Endothelial cell of umbilical vein (primary cell): Measurements from ENCODE around the gene PTPN22. TPM values are rescaled to one million over a fixed set of nuclear protein-coding genes. Genes with fewer than 3 reads are reported as not detected.
A peak's percentile ranks its signal among the peaks of the same experiment; 100 is the strongest.

ENCODE experiments used
- BruUV-seq: library from RNA; stranded (reverse); fragments of 400-500 nt; replicated peaks from 2 replicates; lab custom pipeline; 2021; lab: Mats Ljungman, UMichigan
- CTCF ChIA-PET: fragments of 300-600, 350-600 bp; sonication (Branson Sonifier 250); formaldehyde crosslinking; loops from one replicate; lab custom pipeline; 2021; ENCODE audit warnings: antibody characterized with exemption, inconsistent platforms; lab: Charles Lee
- POLR2A ChIA-PET: fragments of 300-600, 350-600 bp; sonication (Branson Sonifier 250); formaldehyde crosslinking; loops from one replicate; lab custom pipeline; 2021; ENCODE audit warnings: antibody characterized with exemption, inconsistent platforms; lab: Charles Lee
- DNase-seq: peaks from one replicate; pipeline ENCODE4 v3.0.0-alpha.2; 2011; ENCODE audit warnings: low read depth, low spot score
- FAIRE-seq: peaks from 2 replicates; lab custom pipeline; 2011; peaks lifted over from hg19 to GRCh38; lab: Jason Lieb, UNC
- H2AFZ ChIP-seq: 2 replicates; pipeline ENCODE4 v1.6.0; 2012; ENCODE audit warnings: low read depth, low read length, control low read depth, inconsistent platforms
- H3K27ac ChIP-seq: 2 replicates; pipeline ENCODE4 v1.5.1; 2011; ENCODE audit warnings: low read depth, mild to moderate bottlenecking, control low read depth, low read length, moderate library complexity; ENCODE audit not compliant: insufficient read depth
- H3K27me3 ChIP-seq, 2 experiments: 2 replicates each; pipeline versions ENCODE4 v1.6.0 to v1.6.1; 2011; ENCODE audit warnings: low read length in 2 of 2, mixed read lengths in 1 of 2; ENCODE audit not compliant: control insufficient read depth in 2 of 2, insufficient read depth in 2 of 2
- H3K36me3 ChIP-seq, 2 experiments: 2 replicates in 1 of 2; 3 replicates in 1 of 2; pipeline ENCODE4 v1.5.1; 2011; ENCODE audit warnings: low read length in 2 of 2, mild to moderate bottlenecking in 1 of 2, moderate library complexity in 1 of 2; ENCODE audit not compliant: control insufficient read depth in 2 of 2, insufficient read depth in 2 of 2; ENCODE audit errors: extremely low read depth in 1 of 2
- H3K4me1 ChIP-seq: 3 replicates; pipeline ENCODE4 v1.5.1; 2011; ENCODE audit warnings: mild to moderate bottlenecking, low read length; ENCODE audit not compliant: control insufficient read depth, insufficient read depth; ENCODE audit errors: extremely low read depth
- H3K4me2 ChIP-seq: 2 replicates; pipeline ENCODE4 v1.6.1; 2011; ENCODE audit warnings: low read length, control low read depth, mixed read lengths; ENCODE audit not compliant: insufficient read depth
- H3K4me3 ChIP-seq, 3 experiments: fragments of 200-600 bp in 1 of 3; sonication (generic), shearing (Covaris generic) in 1 of 3; replicated peaks in 1 of 3; 2 replicates each; pipeline ENCODE4 v1.5.1; 2011 to 2016; ENCODE audit warnings: control low read depth in 3 of 3, low read length in 3 of 3, mild to moderate bottlenecking in 2 of 3, inconsistent platforms in 1 of 3, low read depth in 1 of 3, moderate library complexity in 1 of 3; ENCODE audit not compliant: insufficient read depth in 1 of 3
- H3K79me2 ChIP-seq: 2 replicates; pipeline ENCODE4 v1.6.0; 2012; ENCODE audit warnings: low read length, inconsistent platforms; ENCODE audit not compliant: control insufficient read depth, insufficient read depth
- H3K9ac ChIP-seq: replicated peaks from 2 replicates; pipeline ENCODE3; 2011; ENCODE audit warnings: low read length, control low read depth; ENCODE audit not compliant: insufficient read depth; ENCODE audit errors: extremely low read depth
- H3K9me1 ChIP-seq: replicated peaks from 3 replicates; pipeline ENCODE4 v1.6.0; 2011; ENCODE audit warnings: mild to moderate bottlenecking, low read length; ENCODE audit not compliant: control insufficient read depth, insufficient read depth; ENCODE audit errors: extremely low read depth
- H3K9me3 ChIP-seq: replicated peaks from 2 replicates; pipeline ENCODE4 v1.5.1; 2012; ENCODE audit warnings: low read length, inconsistent platforms; ENCODE audit not compliant: control insufficient read depth, insufficient read depth
- H4K20me1 ChIP-seq: replicated peaks from 2 replicates; pipeline ENCODE3; 2011; ENCODE audit warnings: mild to moderate bottlenecking, low read length; ENCODE audit not compliant: control insufficient read depth, insufficient read depth; ENCODE audit errors: extremely low read depth
- EZH2 ChIP-seq: IDR thresholded peaks from 2 replicates; pipeline ENCODE4 v1.6.1; 2012; ENCODE audit warnings: borderline replicate concordance, low read depth, mild to moderate bottlenecking, moderate library complexity, low read length, inconsistent platforms; ENCODE audit not compliant: severe bottlenecking
- FOS ChIP-seq: IDR thresholded peaks from 2 replicates; pipeline ENCODE4 v1.6.1; 2011; ENCODE audit warnings: mild to moderate bottlenecking, low read length, moderate library complexity, borderline replicate concordance; ENCODE audit not compliant: insufficient read depth
- GATA2 ChIP-seq: IDR thresholded peaks from 2 replicates; pipeline ENCODE4 v1.7.0; 2011; ENCODE audit warnings: low read depth, mild to moderate bottlenecking, moderate library complexity, mixed read lengths, low read length; ENCODE audit not compliant: insufficient read length, insufficient read depth
- JUN ChIP-seq: IDR thresholded peaks from 2 replicates; pipeline ENCODE4 v1.6.1; 2011; ENCODE audit warnings: borderline replicate concordance, low read depth; ENCODE audit not compliant: insufficient read length, insufficient read depth
- MYC ChIP-seq: IDR thresholded peaks from one replicate; pipeline ENCODE4 v1.6.1; 2011; ENCODE audit warnings: mild to moderate bottlenecking, low read depth, low read length
- POLR2A ChIP-seq: IDR thresholded peaks from 2 replicates; pipeline ENCODE4 v1.6.1; 2012; ENCODE audit warnings: low read depth, mild to moderate bottlenecking, control low read depth, low read length
- POLR2AphosphoS5 ChIP-seq: IDR thresholded peaks from 2 replicates; pipeline ENCODE4 v1.6.1; 2012; ENCODE audit warnings: low read depth, mild to moderate bottlenecking, control low read depth, low read length, moderate library complexity; ENCODE audit not compliant: insufficient read depth
- dilution Hi-C: fragments of 300-500 bp; cut with MboI; formaldehyde crosslinking; loops from one replicate; pipeline ENCODE4 v1.15.0; 2019; ENCODE audit warnings: low sequenced_read_pairs; ENCODE audit not compliant: extremely low pct_ligation_motif_present
- intact Hi-C: fragments of 100-400 bp; cut with micrococcal nuclease; formaldehyde crosslinking; loops from one replicate; pipeline ENCODE4 v1.10.0; 2022
- polyA plus RNA-seq, 4 experiments: library from polyadenylated mRNA; depleted of rRNA in 3 of 4; stranded (reverse) in 3 of 4; unstranded in 1 of 4; fragments of >200 nt; gene quantifications; 2 replicates each; pipeline versions ENCODE4 v1.2.1 to v1.2.3, GENCODE V29; 2011 to 2012; ENCODE audit warnings: missing spikeins in 1 of 4
- total RNA-seq: library from RNA; stranded (reverse); gene quantifications from 2 replicates; pipeline ENCODE4 v1.2.3, GENCODE V29; 2021
- TF ChIP-seq, protein P1 (sequence below): IDR thresholded peaks from 2 replicates; pipeline ENCODE4 v1.6.1; 2011; ENCODE audit not compliant: insufficient read depth, insufficient read length
- TF ChIP-seq, protein P2 (sequence below), 2 donors: IDR thresholded peaks; 1 replicate in 1 of 2; 2 replicates in 1 of 2; pipeline ENCODE4 v1.5.1; 2011; ENCODE audit warnings: low read length in 2 of 2, mild to moderate bottlenecking in 2 of 2, moderate library complexity in 2 of 2, control low read depth in 1 of 2, inconsistent platforms in 1 of 2, low read depth in 1 of 2; ENCODE audit not compliant: insufficient read depth in 1 of 2; ENCODE audit errors: extremely low read depth in 1 of 2

The PTPN22 gene
- total and polyA plus RNA-seq, 2 donors (not counting 3 experiments of a cell fraction or from before 2014, with no cell fraction given), result not detected

DNA sequence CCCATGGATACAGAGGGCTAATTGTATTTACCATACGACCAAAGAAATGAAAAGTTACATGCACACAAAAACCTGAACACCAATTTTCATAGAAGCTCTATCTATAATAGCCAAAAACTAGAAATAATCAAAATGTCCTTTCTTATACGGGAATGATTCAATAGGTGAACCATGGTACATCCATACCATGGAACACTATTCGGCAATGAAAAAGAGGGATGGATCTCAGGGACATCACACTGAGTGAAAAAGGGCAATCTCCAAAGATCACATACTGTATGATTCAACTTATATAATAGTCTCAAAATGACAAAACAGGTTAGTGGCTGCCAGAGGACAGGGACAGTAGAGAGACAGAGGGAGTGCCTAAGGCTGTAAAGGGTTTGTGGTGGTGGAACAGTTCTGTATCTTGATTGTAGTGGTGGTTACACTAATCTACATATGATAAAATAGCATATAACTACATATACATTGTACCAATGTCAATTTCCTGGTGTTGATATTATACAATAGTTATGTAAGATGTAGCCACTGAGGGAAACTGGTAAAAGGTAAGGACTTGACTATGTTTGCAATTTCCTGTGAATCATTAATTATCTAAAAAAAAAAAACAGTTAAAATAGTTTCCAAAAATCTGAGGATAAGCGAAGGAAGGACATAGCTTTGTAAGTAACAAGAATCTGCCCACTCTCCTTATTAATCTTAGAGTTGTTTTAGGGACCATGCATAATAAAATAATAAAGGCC lies 62.9 kb downstream of the PTPN22 start:
- peak; percentile 9 for DNase-seq
- ChIA-PET CTCF (no interaction called here), POLR2A (no interaction called here)
- Histone ChIP-seq H3K79me2 (peaks cover 77% of the 10 kb centered on the region), H4K20me1 (no peaks in the 10 kb centered on the region), H3K4me1 (peaks cover 34% of the 10 kb centered on the region), H3K27ac (no peak overlapping the region), H3K4me3 (no peak overlapping the region), H2AFZ (no peak overlapping the region), H3K4me2 (peak overlapping the region; percentile 92), H3K27me3 (no peaks in the 10 kb centered on the region), H3K36me3 (no peaks in the 10 kb centered on the region), H3K9me1 (no peaks in the 10 kb centered on the region), H3K9ac (no peak overlapping the region), H3K9me3 (no peaks in the 10 kb centered on the region)
- BruUV-seq, result no TSS peak
- no peak for FAIRE-seq
- dilution Hi-C loops (no loop called here), intact Hi-C loops (no loop called here)
- TF ChIP-seq, protein P1, sequence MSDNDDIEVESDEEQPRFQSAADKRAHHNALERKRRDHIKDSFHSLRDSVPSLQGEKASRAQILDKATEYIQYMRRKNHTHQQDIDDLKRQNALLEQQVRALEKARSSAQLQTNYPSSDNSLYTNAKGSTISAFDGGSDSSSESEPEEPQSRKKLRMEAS, result no peak
- TF ChIP-seq POLR2AphosphoS5 (no peak), POLR2A (no peak), GATA2 (no peak), JUN (no peak), FOS (no peak), EZH2 (no peak), MYC (no peak)
- TF ChIP-seq, protein P2, sequence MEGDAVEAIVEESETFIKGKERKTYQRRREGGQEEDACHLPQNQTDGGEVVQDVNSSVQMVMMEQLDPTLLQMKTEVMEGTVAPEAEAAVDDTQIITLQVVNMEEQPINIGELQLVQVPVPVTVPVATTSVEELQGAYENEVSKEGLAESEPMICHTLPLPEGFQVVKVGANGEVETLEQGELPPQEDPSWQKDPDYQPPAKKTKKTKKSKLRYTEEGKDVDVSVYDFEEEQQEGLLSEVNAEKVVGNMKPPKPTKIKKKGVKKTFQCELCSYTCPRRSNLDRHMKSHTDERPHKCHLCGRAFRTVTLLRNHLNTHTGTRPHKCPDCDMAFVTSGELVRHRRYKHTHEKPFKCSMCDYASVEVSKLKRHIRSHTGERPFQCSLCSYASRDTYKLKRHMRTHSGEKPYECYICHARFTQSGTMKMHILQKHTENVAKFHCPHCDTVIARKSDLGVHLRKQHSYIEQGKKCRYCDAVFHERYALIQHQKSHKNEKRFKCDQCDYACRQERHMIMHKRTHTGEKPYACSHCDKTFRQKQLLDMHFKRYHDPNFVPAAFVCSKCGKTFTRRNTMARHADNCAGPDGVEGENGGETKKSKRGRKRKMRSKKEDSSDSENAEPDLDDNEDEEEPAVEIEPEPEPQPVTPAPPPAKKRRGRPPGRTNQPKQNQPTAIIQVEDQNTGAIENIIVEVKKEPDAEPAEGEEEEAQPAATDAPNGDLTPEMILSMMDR (IDR thresholded peaks at IDR 0.05; ENCODE audit: extremely low read depth in 1 of 2, insufficient read depth in 1 of 2, low read depth in 1 of 2, low read length in 2 of 2), result no peak
